Kidney epithelial cell (primary cell): Measurements from ENCODE around the gene RUNX2. TPM values are rescaled to one million over a fixed set of nuclear protein-coding genes. Genes with fewer than 3 reads are reported as not detected.

Experiments
- DNase-seq: peaks from one replicate; pipeline ENCODE4 v3.0.0-alpha.2; 2010; ENCODE audit warnings: low read depth
- H3K27me3 ChIP-seq: 2 replicates; pipeline ENCODE4 v1.6.0; 2011; ENCODE audit warnings: low read length; ENCODE audit not compliant: control insufficient read depth, insufficient read depth
- H3K36me3 ChIP-seq: 2 replicates; pipeline ENCODE4 v1.5.1; 2011; ENCODE audit warnings: low read length; ENCODE audit not compliant: control insufficient read depth, insufficient read depth
- H3K4me3 ChIP-seq: 2 replicates; pipeline ENCODE4 v1.5.1; 2011; ENCODE audit warnings: low read depth, mild to moderate bottlenecking, control low read depth, low read length
- CTCF ChIP-seq: IDR thresholded peaks from 2 replicates; pipeline ENCODE4 v1.5.1; 2011; ENCODE audit warnings: mild to moderate bottlenecking, moderate library complexity, low read length, control low read depth, inconsistent platforms; ENCODE audit not compliant: insufficient read depth, poor library complexity, severe bottlenecking
- total RNA-seq: library from RNA; depleted of rRNA; stranded (reverse); fragments of >200 nt; gene quantifications from 2 replicates; pipeline ENCODE4 v1.2.3, GENCODE V29; 2015

RUNX2 gene
- total RNA-seq, 1 donor from 2014 or later, result 9.2 TPM

- Histone ChIP-seq H3K4me3 (no peak overlapping the region), H3K36me3 (no peaks in the 10 kb centered on the region), H3K27me3 (no peaks in the 10 kb centered on the region)
- DNase-seq, result no peak
- no peak for TF ChIP-seq CTCF
These were observed 16.8 kb downstream of the RUNX2 start for GRCh38 chr6:45344900-45345299.

- TF ChIP-seq CTCF, result no peak
- H3K36me3 ChIP-seq, result no peaks in the 10 kb centered on the region
- DNase-seq, result no peak
- no peaks in the 10 kb centered on the region for H3K27me3 ChIP-seq
- H3K4me3 ChIP-seq, result no peak overlapping the region
These were observed 22.1 kb downstream of the RUNX2 start for GRCh38 chr6:45350186-45350710.

- TF ChIP-seq CTCF, result no peak
- Histone ChIP-seq H3K36me3 (no peaks in the 10 kb centered on the region), H3K4me3 (no peak overlapping the region), H3K27me3 (no peaks in the 10 kb centered on the region)
- DNase-seq, result no peak
These were observed 22.9 kb downstream of the RUNX2 start for GRCh38 chr6:45351076-45351475.

GRCh38 chr6:45351667-45352066, 23.5 kb downstream of the RUNX2 start:
- Histone ChIP-seq H3K4me3 (no peak overlapping the region), H3K36me3 (no peaks in the 10 kb centered on the region), H3K27me3 (no peaks in the 10 kb centered on the region)
- DNase-seq, result no peak
- TF ChIP-seq CTCF, result no peak

- no peak for TF ChIP-seq CTCF
- no peak for DNase-seq
- Histone ChIP-seq H3K4me3 (no peak overlapping the region), H3K36me3 (no peaks in the 10 kb centered on the region), H3K27me3 (no peaks in the 10 kb centered on the region)
These were observed 25.5 kb downstream of the RUNX2 start for GRCh38 chr6:45353654-45354053.

- Histone ChIP-seq H3K27me3 (no peaks in the 10 kb centered on the region), H3K36me3 (no peaks in the 10 kb centered on the region), H3K4me3 (no peak overlapping the region)
- TF ChIP-seq CTCF, result no peak
- DNase-seq, result no peak
These were observed 36.3 kb downstream of the RUNX2 start for GRCh38 chr6:45364466-45364865.
